NB4 (cell line): ENCODE results near the gene VWA3B.

ENCODE experiments used
- TF ChIP-seq, protein P1 (sequence below): IDR thresholded peaks from one replicate; pipeline ENCODE4 v1.5.1; 2012; ENCODE audit warnings: low read depth, low read length
- TF ChIP-seq, protein P2 (sequence below): IDR thresholded peaks from 2 replicates; pipeline ENCODE4 v1.6.1; 2011; ENCODE audit warnings: low read depth, low read length

DNA sequence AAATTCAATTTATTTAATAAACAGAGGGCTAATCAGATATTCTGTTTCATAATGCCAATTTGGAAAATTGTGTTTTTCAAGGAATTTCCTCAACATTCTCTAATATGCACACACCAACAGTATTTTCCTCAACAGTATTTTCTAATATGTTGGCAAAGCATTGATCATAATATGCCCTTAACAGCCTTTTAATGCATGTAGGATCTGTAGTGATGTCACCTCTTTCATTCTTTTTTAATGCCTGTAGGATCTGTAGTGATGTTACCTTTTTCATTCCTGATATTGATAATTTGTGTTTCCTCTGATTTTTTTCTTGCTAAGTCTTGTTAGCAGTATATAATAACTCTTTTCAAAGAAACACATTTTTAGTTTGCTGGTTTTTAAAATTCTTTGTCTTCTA is 15.9 kb downstream of the VWA3B start:
- TF ChIP-seq, protein P1, sequence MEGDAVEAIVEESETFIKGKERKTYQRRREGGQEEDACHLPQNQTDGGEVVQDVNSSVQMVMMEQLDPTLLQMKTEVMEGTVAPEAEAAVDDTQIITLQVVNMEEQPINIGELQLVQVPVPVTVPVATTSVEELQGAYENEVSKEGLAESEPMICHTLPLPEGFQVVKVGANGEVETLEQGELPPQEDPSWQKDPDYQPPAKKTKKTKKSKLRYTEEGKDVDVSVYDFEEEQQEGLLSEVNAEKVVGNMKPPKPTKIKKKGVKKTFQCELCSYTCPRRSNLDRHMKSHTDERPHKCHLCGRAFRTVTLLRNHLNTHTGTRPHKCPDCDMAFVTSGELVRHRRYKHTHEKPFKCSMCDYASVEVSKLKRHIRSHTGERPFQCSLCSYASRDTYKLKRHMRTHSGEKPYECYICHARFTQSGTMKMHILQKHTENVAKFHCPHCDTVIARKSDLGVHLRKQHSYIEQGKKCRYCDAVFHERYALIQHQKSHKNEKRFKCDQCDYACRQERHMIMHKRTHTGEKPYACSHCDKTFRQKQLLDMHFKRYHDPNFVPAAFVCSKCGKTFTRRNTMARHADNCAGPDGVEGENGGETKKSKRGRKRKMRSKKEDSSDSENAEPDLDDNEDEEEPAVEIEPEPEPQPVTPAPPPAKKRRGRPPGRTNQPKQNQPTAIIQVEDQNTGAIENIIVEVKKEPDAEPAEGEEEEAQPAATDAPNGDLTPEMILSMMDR, result no peak
- TF ChIP-seq, protein P2, sequence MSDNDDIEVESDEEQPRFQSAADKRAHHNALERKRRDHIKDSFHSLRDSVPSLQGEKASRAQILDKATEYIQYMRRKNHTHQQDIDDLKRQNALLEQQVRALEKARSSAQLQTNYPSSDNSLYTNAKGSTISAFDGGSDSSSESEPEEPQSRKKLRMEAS, result no peak
